OCI-LY3 (cell line): ENCODE measurements around the gene CASZ1.

Experiments used
- H2AFZ ChIP-seq: fragments of 200-600, 300-600 bp; shearing (Covaris generic); 2 replicates; pipeline ENCODE4 v1.6.0; 2014; ENCODE audit warnings: antibody characterized with exemption, low read depth, low read length
- H3K27ac ChIP-seq: fragments of 200-600, 300-600 bp; sonication (generic); 2 replicates; pipeline ENCODE4 v1.5.1; 2014; ENCODE audit warnings: mild to moderate bottlenecking, low read length, moderate library complexity, mixed read lengths
- H3K27me3 ChIP-seq: fragments of 200-600, 300-600 bp; sonication (generic); 2 replicates; pipeline ENCODE4 v1.6.1; 2014; ENCODE audit warnings: low read depth, low read length, mixed read lengths
- H3K36me3 ChIP-seq: fragments of 200-600, 300-600 bp; sonication (generic); replicated peaks from 2 replicates; pipeline ENCODE3; 2014; ENCODE audit warnings: low read depth, low read length, mixed read lengths
- H3K4me1 ChIP-seq: fragments of 300-600, 200-600 bp; sonication (generic); 2 replicates; pipeline ENCODE4 v1.6.1; 2014; ENCODE audit warnings: low read length, mixed read lengths
- H3K4me2 ChIP-seq: fragments of 200-600, 300-600 bp; sonication (generic); 2 replicates; pipeline ENCODE4 v1.6.1; 2014; ENCODE audit warnings: low read length, mixed read lengths
- H3K4me3 ChIP-seq: fragments of 300-600, 200-600 bp; sonication (generic); 2 replicates; pipeline ENCODE4 v1.5.1; 2014; ENCODE audit warnings: antibody characterized with exemption, mild to moderate bottlenecking, low read length, moderate library complexity
- H3K79me2 ChIP-seq: fragments of 300-600, 200-600 bp; shearing (Covaris generic); 2 replicates; pipeline ENCODE4 v1.6.1; 2014; ENCODE audit warnings: mild to moderate bottlenecking, low read length, mixed read lengths
- H3K9ac ChIP-seq: fragments of 300-600, 200-600 bp; shearing (Covaris generic); 2 replicates; pipeline ENCODE4 v1.6.0; 2014; ENCODE audit warnings: mild to moderate bottlenecking, low read length, moderate library complexity
- H3K9me3 ChIP-seq: fragments of 200-600, 300-600 bp; shearing (Covaris generic); 2 replicates; pipeline ENCODE4 v1.6.1; 2014; ENCODE audit warnings: low read length, mixed read lengths; ENCODE audit not compliant: insufficient read depth
- H4K20me1 ChIP-seq: fragments of 200-600, 300-600 bp; sonication (generic); 2 replicates; pipeline ENCODE4 v1.6.1; 2016; ENCODE audit warnings: low read length, mixed read lengths; ENCODE audit not compliant: insufficient read depth
- EZH2phosphoT487 ChIP-seq: fragments of 200-600 bp; shearing (Covaris generic); IDR thresholded peaks from 2 replicates; pipeline ENCODE4 v1.6.1; 2018; ENCODE audit warnings: antibody characterized with exemption, mixed run types, low read depth
- TF ChIP-seq, protein P1 (sequence below): fragments of 200-600, 300-600 bp; sonication (generic); IDR thresholded peaks from 2 replicates; pipeline ENCODE4 v1.5.1; 2014; ENCODE audit warnings: antibody characterized with exemption, low read length, low read depth

The CASZ1 gene

DNA sequence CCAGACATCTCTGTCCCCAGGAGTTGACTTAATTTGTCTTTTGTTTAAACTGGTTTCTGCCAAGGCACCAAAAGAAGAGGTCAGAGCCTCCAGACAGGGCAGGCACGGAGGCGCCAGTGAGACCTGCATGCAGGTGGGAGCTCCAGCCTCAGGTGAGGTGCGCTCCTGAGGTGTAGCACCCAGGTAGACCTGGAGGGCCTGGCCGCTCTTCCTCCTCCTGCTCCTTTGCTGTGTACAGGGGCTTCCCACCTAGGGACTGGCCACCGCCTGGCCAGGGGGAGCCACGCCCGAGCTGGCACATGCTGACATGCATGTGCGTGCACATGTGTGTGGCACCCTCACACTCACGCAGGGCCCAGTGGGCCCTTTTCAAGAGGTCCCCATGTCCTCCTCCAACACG, 163.0 kb downstream of the CASZ1 start:
- H3K4me1 ChIP-seq = no peaks in the 10 kb centered on the region
- no peak overlapping the region for H2AFZ ChIP-seq
- TF ChIP-seq, protein P1, sequence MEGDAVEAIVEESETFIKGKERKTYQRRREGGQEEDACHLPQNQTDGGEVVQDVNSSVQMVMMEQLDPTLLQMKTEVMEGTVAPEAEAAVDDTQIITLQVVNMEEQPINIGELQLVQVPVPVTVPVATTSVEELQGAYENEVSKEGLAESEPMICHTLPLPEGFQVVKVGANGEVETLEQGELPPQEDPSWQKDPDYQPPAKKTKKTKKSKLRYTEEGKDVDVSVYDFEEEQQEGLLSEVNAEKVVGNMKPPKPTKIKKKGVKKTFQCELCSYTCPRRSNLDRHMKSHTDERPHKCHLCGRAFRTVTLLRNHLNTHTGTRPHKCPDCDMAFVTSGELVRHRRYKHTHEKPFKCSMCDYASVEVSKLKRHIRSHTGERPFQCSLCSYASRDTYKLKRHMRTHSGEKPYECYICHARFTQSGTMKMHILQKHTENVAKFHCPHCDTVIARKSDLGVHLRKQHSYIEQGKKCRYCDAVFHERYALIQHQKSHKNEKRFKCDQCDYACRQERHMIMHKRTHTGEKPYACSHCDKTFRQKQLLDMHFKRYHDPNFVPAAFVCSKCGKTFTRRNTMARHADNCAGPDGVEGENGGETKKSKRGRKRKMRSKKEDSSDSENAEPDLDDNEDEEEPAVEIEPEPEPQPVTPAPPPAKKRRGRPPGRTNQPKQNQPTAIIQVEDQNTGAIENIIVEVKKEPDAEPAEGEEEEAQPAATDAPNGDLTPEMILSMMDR = no peak
- no peak for TF ChIP-seq EZH2phosphoT487
- no peaks in the 10 kb centered on the region for H3K79me2 ChIP-seq
- no peaks in the 10 kb centered on the region for H3K36me3 ChIP-seq
- no peak overlapping the region for H3K4me2 ChIP-seq
- no peak overlapping the region for H3K27ac ChIP-seq
- H3K9ac ChIP-seq = no peak overlapping the region
- H3K27me3 ChIP-seq = no peaks in the 10 kb centered on the region
- H3K9me3 ChIP-seq = no peaks in the 10 kb centered on the region
- no peaks in the 10 kb centered on the region for H4K20me1 ChIP-seq
- no peak overlapping the region for H3K4me3 ChIP-seq

DNA sequence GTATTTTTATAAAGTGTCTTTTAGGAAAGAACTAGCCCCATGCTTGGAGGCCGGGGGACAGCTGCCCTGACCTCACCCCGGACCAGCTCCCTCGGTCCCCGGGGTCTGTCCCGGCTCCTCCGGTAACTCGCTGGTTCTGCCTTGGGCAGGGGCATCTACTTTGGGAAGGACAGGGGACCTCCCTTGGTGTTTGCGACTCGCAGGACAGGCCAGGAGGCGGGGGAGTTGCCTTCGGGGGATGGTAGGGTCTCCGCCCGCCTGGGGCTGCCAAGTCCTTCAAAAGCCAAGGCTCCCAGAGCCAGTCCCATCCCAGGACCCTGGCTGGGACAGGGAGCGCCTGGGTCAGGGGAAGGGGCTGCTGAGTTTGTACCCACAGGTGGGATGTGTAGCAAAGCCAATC, 163.8 kb downstream of the CASZ1 start:
- H3K4me2 ChIP-seq = no peak overlapping the region

DNA sequence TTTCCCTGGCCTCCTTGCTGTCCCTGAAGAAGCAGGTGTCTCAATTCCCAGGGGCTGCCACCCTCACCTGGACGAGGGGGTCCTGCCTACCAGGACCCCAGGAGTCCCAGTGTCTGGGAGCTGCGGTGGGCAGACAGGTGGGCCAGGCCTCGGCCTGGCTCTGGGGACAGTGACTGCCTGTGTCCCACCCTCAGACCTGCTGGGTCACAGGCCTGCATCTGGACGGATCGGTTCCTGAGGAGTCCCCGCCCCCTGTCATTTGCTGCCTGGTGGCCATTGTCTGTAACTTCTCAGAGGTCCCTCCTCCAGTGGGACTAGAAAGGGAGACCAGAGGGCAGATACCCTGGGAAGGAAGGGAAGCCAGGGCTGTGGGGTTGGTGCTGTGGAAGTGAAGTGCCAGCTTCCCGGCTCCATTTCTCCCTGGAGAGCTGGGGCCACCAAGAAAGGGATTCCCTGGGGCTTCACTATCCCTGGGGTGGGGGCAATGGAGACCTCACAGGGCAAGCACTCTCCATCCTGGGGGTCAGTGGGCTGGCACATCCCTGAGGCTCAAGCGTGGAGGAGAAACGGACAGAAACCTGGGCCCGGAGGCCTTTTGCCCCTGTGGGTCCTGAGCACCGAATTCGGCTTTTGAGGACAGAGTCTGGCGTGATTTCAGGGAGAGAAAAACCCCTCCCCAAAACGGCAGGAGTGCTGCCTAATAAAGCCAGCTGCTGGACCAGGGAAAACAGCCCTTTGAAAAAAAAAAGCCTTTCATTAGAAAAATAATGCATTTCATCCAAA, 164.4 kb downstream of the CASZ1 start:
- Histone ChIP-seq H3K4me2 (no peak overlapping the region), H4K20me1 (no peaks in the 10 kb centered on the region), H3K9ac (no peak overlapping the region), H3K27me3 (no peaks in the 10 kb centered on the region), H3K9me3 (no peaks in the 10 kb centered on the region), H3K4me1 (no peaks in the 10 kb centered on the region), H3K79me2 (no peaks in the 10 kb centered on the region), H3K4me3 (no peak overlapping the region), H3K27ac (no peak overlapping the region), H2AFZ (no peak overlapping the region), H3K36me3 (no peaks in the 10 kb centered on the region)
- TF ChIP-seq, protein P1 = no peak
- TF ChIP-seq EZH2phosphoT487 = no peak

More for the DNA sequence above, 163.8 kb downstream of the CASZ1 start:
- no peak for TF ChIP-seq EZH2phosphoT487
- TF ChIP-seq, protein P1 = no peak
- Histone ChIP-seq H3K9me3 (no peaks in the 10 kb centered on the region), H3K4me3 (no peak overlapping the region), H3K9ac (no peak overlapping the region), H4K20me1 (no peaks in the 10 kb centered on the region), H3K27ac (no peak overlapping the region), H3K79me2 (no peaks in the 10 kb centered on the region), H3K27me3 (no peaks in the 10 kb centered on the region), H2AFZ (no peak overlapping the region), H3K36me3 (no peaks in the 10 kb centered on the region), H3K4me1 (no peaks in the 10 kb centered on the region)

DNA sequence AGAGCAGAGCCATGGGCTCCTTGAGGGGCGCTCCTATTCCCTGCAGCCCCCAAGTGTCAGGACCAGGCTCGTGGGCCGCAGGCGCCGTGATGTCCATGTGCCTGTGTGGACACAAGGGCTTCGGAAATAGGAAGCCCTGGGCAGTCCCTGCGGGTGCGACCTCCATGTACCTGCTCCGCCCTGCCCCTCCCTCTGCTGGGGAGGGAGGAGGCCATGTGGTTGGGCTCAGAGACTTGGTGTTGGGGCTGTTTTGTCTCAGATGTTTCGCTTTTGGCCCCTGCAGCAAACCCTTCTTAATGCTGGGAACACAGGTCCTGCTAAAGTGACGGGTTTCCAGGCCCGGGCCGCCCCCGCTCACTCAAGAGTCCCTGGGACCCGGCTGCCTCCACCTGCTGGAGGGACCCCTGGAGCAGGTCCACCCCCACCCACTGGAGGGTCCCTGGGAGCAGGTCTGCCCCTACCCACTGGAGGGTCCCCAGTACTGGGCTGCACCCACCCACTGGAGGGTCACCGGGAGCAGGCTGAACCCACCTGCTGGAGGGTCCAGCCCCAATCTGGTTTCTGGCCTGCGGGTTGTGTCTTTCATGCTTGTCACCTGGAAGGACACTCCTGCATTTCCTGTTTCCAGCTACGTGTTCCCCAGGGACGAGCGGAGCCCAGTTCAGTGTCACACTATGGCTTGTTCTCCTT, 165.2 kb downstream of the CASZ1 start:
- TF ChIP-seq EZH2phosphoT487 = no peak
- TF ChIP-seq, protein P1 = no peak
- Histone ChIP-seq H4K20me1 (no peaks in the 10 kb centered on the region), H3K27ac (no peak overlapping the region), H3K9me3 (no peaks in the 10 kb centered on the region), H3K27me3 (no peaks in the 10 kb centered on the region), H3K4me3 (no peak overlapping the region), H3K36me3 (no peaks in the 10 kb centered on the region), H3K9ac (no peak overlapping the region), H2AFZ (no peak overlapping the region), H3K4me2 (no peak overlapping the region), H3K79me2 (no peaks in the 10 kb centered on the region), H3K4me1 (no peaks in the 10 kb centered on the region)
